Liver (tissue), 9 donors: ENCODE data around the gene SH3BP5. TPM values are rescaled to one million over a fixed set of nuclear protein-coding genes. Genes with fewer than 3 reads are reported as not detected.

Experiments
- DNase-seq: peaks from one replicate; pipeline ENCODE4 v3.0.0-alpha.2; 2017; ENCODE audit warnings: low spot score
- H3K27ac ChIP-seq, 2 donors: one replicate each; pipeline ENCODE4 v1.7.0; 2013; ENCODE audit warnings: inconsistent platforms in 2 of 2, low read length in 2 of 2, control low read depth in 1 of 2, low read depth in 1 of 2, mild to moderate bottlenecking in 1 of 2
- H3K27me3 ChIP-seq, 4 donors: one replicate each; pipeline versions ENCODE4 v1.6.1 to v1.7.0; 2013; ENCODE audit warnings: low read length in 3 of 4, inconsistent platforms in 1 of 4, mild to moderate bottlenecking in 1 of 4, moderate library complexity in 1 of 4; ENCODE audit not compliant: control insufficient read depth in 4 of 4, insufficient read depth in 4 of 4
- H3K36me3 ChIP-seq, 4 donors: one replicate each; pipeline versions ENCODE4 v1.6.1 to v1.7.0; 2013; ENCODE audit warnings: low read length in 3 of 4, mild to moderate bottlenecking in 3 of 4, low read depth in 1 of 4, moderate library complexity in 1 of 4; ENCODE audit not compliant: control insufficient read depth in 4 of 4, insufficient read depth in 3 of 4
- H3K4me1 ChIP-seq, 4 donors: one replicate each; pipeline versions ENCODE4 v1.6.1 to v1.7.0; 2013; ENCODE audit warnings: low read length in 3 of 4, mild to moderate bottlenecking in 3 of 4, moderate library complexity in 1 of 4; ENCODE audit not compliant: control insufficient read depth in 4 of 4, insufficient read depth in 4 of 4
- H3K4me3 ChIP-seq, 3 donors: one replicate each; pipeline versions ENCODE4 v1.6.1 to v1.7.0; 2013; ENCODE audit warnings: low read length in 3 of 3, control low read depth in 1 of 3, low read depth in 1 of 3, mild to moderate bottlenecking in 1 of 3
- H3K9ac ChIP-seq, 2 donors: one replicate each; pipeline ENCODE4 v1.7.0; 2013; ENCODE audit warnings: low read length in 2 of 2, mild to moderate bottlenecking in 2 of 2, moderate library complexity in 2 of 2, control low read depth in 1 of 2, low read depth in 1 of 2
- H3K9me3 ChIP-seq, 4 donors: one replicate each; pipeline versions ENCODE4 v1.6.1 to v1.7.0; 2013; ENCODE audit warnings: low read length in 3 of 4; ENCODE audit not compliant: control insufficient read depth in 4 of 4
- EGR1 ChIP-seq, 2 donors: IDR thresholded peaks; 2 replicates each; pipeline ENCODE4 v1.6.1; 2016 to 2018; ENCODE audit warnings: antibody characterized with exemption in 2 of 2, low read depth in 2 of 2
- FOXA1 ChIP-seq: IDR thresholded peaks from 2 replicates; pipeline ENCODE4 v1.6.1; 2016; ENCODE audit warnings: antibody characterized with exemption
- FOXA2 ChIP-seq: IDR thresholded peaks from 2 replicates; pipeline ENCODE4 v1.6.1; 2016; ENCODE audit warnings: antibody characterized with exemption
- GABPA ChIP-seq, 2 donors: IDR thresholded peaks in 1 of 2; conservative IDR thresholded peaks in 1 of 2; 2 replicates each; pipeline ENCODE4 v1.6.1; 2016; ENCODE audit warnings: antibody characterized with exemption in 2 of 2, mild to moderate bottlenecking in 1 of 2, moderate library complexity in 1 of 2
- HNF4A ChIP-seq, 2 donors: conservative IDR thresholded peaks; 2 replicates each; pipeline ENCODE4 v1.6.1; 2016; ENCODE audit warnings: antibody characterized with exemption in 2 of 2, mild to moderate bottlenecking in 2 of 2
- HNF4G ChIP-seq: IDR thresholded peaks from 2 replicates; pipeline ENCODE4 v1.6.1; 2016; ENCODE audit warnings: antibody characterized with exemption
- JUND ChIP-seq, 2 donors: IDR thresholded peaks; 2 replicates each; pipeline ENCODE4 v1.6.1; 2016; ENCODE audit warnings: antibody characterized with exemption in 2 of 2
- MAX ChIP-seq: IDR thresholded peaks from 2 replicates; pipeline ENCODE4 v1.6.1; 2016; ENCODE audit warnings: antibody characterized with exemption
- NR2F2 ChIP-seq: IDR thresholded peaks from 2 replicates; pipeline ENCODE4 v1.6.1; 2016; ENCODE audit warnings: antibody characterized with exemption
- RAD21 ChIP-seq, 2 donors: IDR thresholded peaks; 2 replicates each; pipeline ENCODE4 v1.6.1; 2016; ENCODE audit warnings: antibody characterized with exemption in 2 of 2, mild to moderate bottlenecking in 2 of 2
- REST ChIP-seq: IDR thresholded peaks from 2 replicates; pipeline ENCODE4 v1.6.1; 2016; ENCODE audit warnings: antibody characterized with exemption, mild to moderate bottlenecking
- RXRA ChIP-seq, 2 donors: IDR thresholded peaks; 2 replicates each; pipeline ENCODE4 v1.6.1; 2017 to 2018; ENCODE audit warnings: antibody characterized with exemption in 2 of 2, mild to moderate bottlenecking in 1 of 2
- SP1 ChIP-seq: IDR thresholded peaks from 2 replicates; pipeline ENCODE4 v1.6.1; 2018; ENCODE audit warnings: antibody characterized with exemption, mild to moderate bottlenecking
- TAF1 ChIP-seq: conservative IDR thresholded peaks from 2 replicates; pipeline ENCODE4 v1.6.1; 2016; ENCODE audit warnings: antibody characterized with exemption, mild to moderate bottlenecking
- YY1 ChIP-seq: IDR thresholded peaks from 2 replicates; pipeline ENCODE4 v1.6.1; 2016; ENCODE audit warnings: antibody characterized with exemption, mild to moderate bottlenecking
- WGBS: extraction: QIAGEN DNeasy Blood & Tissue Kit; methylation state at CpG from one replicate; pipeline ENCODE4 v1.1.7; 2013; 5-methylcytosine and 5-hydroxymethylcytosine counted together
- polyA plus RNA-seq, 2 donors: library from polyadenylated mRNA; stranded (reverse) in 1 of 2; unstranded in 1 of 2; fragments of 200-250 nt in 1 of 2; fragments of >200 nt in 1 of 2; fragmentation: Nextera tagmentation in 1 of 2; extraction: Ambion mirVana in 1 of 2; gene quantifications; one replicate each; pipeline versions ENCODE4 v1.2.1 to v1.2.3, GENCODE V29; 2013 to 2015
- total RNA-seq, 2 donors: library from RNA; depleted of rRNA; stranded (reverse); fragments of >200 nt; gene quantifications; one replicate each; pipeline ENCODE4 v1.2.3, GENCODE V29; 2014
- TF ChIP-seq, protein P1 (sequence below): fragments of 150-350 bp; IDR thresholded peaks from 2 replicates; pipeline ENCODE4 v1.5.1; 2017; ENCODE audit warnings: improper control_type of control experiment, low read depth, low read length; ENCODE audit not compliant: missing input control
- TF ChIP-seq, protein P2 (sequence below): IDR thresholded peaks from 2 replicates; pipeline ENCODE4 v1.6.1; 2016; ENCODE audit warnings: antibody characterized with exemption
- TF ChIP-seq, protein P3 (sequence below): IDR thresholded peaks from 2 replicates; pipeline ENCODE4 v1.6.1; 2016; ENCODE audit warnings: antibody characterized with exemption
- donor health status: healthy.
- donor health status: healthy.
- donor health status: healthy.
- donor health status: healthy.
- donor health status: healthy.

The SH3BP5 gene
- total and polyA plus RNA-seq, 4 donors: 3.5 to 17.9 (median 11.8) TPM

- TF ChIP-seq EGR1 (IDR thresholded peaks at IDR 0.05; ENCODE audit: low read depth in 2 of 2): no peak
These were observed 86.2 kb downstream of the SH3BP5 start (continued) for GRCh38 chr3:15246186-15246585.

DNA sequence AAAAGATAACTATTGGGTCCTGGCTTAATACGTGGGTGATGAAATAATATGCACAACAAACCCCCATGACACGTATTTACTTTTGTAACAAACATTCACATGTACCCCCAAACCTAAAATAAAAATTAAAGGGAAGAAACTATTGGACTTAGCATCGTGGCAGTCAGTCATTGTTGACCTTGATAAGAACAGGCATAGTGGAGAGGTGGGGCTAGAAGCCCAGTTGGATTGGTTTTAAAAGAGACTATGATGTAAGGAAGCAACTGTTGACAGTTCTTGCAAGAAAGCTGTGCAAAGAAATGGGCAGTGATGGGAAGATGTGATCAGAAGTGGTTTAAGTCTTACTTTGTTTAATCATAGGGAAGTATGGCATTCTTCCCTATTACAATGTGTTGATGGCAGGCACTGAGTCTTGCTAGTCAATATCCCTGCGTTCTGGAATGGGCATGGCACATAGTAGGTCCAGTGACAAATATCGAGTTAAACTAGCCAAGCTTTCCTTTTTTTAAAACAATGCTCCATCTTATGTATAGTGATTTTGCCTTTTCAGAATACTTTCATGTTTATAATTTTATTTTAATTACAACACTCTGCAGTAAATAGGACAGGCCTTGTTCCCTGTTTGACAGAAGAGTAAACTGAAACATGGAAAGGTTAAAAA lies 88.4 kb downstream of the SH3BP5 start:
- Histone ChIP-seq H3K9ac (no peak overlapping the region), H3K36me3 (peaks cover 3 to 70% (median 53%) of the 10 kb centered on the region in 4 donors), H3K4me3 (no peak overlapping the region), H3K27ac (no peak overlapping the region), H3K4me1 (no peaks in the 10 kb centered on the region), H3K27me3 (no peaks in the 10 kb centered on the region), H3K9me3 (no peaks in the 10 kb centered on the region)
- 77% methylated on average over 5 of the region's 5 CpGs for WGBS
- no peak for TF ChIP-seq RXRA (IDR thresholded peaks at IDR 0.05)
- TF ChIP-seq, protein P1, sequence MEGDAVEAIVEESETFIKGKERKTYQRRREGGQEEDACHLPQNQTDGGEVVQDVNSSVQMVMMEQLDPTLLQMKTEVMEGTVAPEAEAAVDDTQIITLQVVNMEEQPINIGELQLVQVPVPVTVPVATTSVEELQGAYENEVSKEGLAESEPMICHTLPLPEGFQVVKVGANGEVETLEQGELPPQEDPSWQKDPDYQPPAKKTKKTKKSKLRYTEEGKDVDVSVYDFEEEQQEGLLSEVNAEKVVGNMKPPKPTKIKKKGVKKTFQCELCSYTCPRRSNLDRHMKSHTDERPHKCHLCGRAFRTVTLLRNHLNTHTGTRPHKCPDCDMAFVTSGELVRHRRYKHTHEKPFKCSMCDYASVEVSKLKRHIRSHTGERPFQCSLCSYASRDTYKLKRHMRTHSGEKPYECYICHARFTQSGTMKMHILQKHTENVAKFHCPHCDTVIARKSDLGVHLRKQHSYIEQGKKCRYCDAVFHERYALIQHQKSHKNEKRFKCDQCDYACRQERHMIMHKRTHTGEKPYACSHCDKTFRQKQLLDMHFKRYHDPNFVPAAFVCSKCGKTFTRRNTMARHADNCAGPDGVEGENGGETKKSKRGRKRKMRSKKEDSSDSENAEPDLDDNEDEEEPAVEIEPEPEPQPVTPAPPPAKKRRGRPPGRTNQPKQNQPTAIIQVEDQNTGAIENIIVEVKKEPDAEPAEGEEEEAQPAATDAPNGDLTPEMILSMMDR: no peak
- TF ChIP-seq FOXA1: no peak
- no peak for TF ChIP-seq HNF4A (conservative IDR thresholded peaks at IDR 0.05)
- TF ChIP-seq, protein P2, sequence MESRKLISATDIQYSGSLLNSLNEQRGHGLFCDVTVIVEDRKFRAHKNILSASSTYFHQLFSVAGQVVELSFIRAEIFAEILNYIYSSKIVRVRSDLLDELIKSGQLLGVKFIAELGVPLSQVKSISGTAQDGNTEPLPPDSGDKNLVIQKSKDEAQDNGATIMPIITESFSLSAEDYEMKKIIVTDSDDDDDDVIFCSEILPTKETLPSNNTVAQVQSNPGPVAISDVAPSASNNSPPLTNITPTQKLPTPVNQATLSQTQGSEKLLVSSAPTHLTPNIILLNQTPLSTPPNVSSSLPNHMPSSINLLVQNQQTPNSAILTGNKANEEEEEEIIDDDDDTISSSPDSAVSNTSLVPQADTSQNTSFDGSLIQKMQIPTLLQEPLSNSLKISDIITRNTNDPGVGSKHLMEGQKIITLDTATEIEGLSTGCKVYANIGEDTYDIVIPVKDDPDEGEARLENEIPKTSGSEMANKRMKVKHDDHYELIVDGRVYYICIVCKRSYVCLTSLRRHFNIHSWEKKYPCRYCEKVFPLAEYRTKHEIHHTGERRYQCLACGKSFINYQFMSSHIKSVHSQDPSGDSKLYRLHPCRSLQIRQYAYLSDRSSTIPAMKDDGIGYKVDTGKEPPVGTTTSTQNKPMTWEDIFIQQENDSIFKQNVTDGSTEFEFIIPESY: no peak
- TF ChIP-seq EGR1 (IDR thresholded peaks at IDR 0.05; ENCODE audit: low read depth in 2 of 2): no peak
- no peak for TF ChIP-seq HNF4G
- TF ChIP-seq TAF1: no peak
- TF ChIP-seq NR2F2: no peak
- no peak for TF ChIP-seq REST
- no peak for TF ChIP-seq RAD21 (IDR thresholded peaks at IDR 0.05)
- TF ChIP-seq, protein P3, sequence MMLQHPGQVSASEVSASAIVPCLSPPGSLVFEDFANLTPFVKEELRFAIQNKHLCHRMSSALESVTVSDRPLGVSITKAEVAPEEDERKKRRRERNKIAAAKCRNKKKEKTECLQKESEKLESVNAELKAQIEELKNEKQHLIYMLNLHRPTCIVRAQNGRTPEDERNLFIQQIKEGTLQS: no peak
- TF ChIP-seq GABPA (IDR thresholded peaks at IDR 0.05 in 1 of 2, conservative IDR thresholded peaks at IDR 0.05 in 1 of 2): no peak
- TF ChIP-seq JUND (IDR thresholded peaks at IDR 0.05): no peak
- no peak for TF ChIP-seq YY1
- TF ChIP-seq FOXA2: no peak
- no peak for TF ChIP-seq SP1
- TF ChIP-seq MAX: no peak
- no peak for DNase-seq
